ENCODE results near the gene ZNF512B. TPM values are rescaled to one million over a fixed set of nuclear protein-coding genes. Genes with fewer than 3 reads are reported as not detected.
"Not testable (repeated sequence)": the region's sequence is repeated elsewhere in the genome, so short reads cannot be mapped to it uniquely, and the experiment has no call there.

ZNF512B gene
- total and polyA plus RNA-seq, 12 donors: 3.5 to 39.4 (median 13.9) TPM

DNA sequence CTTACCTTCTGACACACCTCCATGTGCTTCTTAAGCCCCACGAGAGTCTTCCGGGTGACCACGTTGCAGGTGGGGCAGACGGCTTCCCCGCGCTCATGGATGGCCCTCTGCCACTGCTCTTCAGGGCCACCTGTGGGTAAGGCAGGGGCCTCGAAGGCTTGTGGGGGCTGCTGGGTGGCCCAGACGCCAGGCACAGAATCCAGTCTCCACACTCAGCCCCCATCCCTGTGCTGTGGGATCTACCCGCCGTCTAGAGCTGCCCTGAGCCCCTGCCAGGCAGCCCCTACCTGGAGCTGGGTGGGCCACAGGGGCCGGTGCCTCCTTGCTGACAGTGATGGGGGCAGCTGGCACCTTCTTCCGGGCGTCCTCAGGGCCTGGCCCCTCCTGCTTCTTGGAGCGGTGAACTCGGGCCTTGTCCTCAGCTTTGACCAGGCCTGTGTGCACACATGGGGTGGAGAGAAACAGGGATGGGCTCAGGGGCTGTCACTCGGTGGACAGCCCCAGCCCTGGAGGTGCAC, 5.9 kb downstream of the ZNF512B start:
- H3K27me3 ChIP-seq: no peaks in the 10 kb centered on the region
- no peak overlapping the region for H3K4me3 ChIP-seq
- DNase-seq: no peak
- peaks cover 4 to 9% of the 10 kb centered on the region in 2 donors for H3K4me1 ChIP-seq (replicated peaks in 1 of 2)
- H3K36me3 ChIP-seq (replicated peaks in 1 of 2): peaks cover 0 to 60% of the 10 kb centered on the region in 2 donors
- intact Hi-C loops (cut with DNase I): no loop called here
- no peak overlapping the region for H3K27ac ChIP-seq
- 88 to 96% (median 94%) methylated on average over 3 to 16 of the region's 16 CpGs for WGBS, 4 donors
- H3K9me3 ChIP-seq (replicated peaks in 1 of 3): no peaks in the 10 kb centered on the region
- TF ChIP-seq, protein P1, sequence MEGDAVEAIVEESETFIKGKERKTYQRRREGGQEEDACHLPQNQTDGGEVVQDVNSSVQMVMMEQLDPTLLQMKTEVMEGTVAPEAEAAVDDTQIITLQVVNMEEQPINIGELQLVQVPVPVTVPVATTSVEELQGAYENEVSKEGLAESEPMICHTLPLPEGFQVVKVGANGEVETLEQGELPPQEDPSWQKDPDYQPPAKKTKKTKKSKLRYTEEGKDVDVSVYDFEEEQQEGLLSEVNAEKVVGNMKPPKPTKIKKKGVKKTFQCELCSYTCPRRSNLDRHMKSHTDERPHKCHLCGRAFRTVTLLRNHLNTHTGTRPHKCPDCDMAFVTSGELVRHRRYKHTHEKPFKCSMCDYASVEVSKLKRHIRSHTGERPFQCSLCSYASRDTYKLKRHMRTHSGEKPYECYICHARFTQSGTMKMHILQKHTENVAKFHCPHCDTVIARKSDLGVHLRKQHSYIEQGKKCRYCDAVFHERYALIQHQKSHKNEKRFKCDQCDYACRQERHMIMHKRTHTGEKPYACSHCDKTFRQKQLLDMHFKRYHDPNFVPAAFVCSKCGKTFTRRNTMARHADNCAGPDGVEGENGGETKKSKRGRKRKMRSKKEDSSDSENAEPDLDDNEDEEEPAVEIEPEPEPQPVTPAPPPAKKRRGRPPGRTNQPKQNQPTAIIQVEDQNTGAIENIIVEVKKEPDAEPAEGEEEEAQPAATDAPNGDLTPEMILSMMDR (IDR thresholded peaks at IDR 0.05): no peak
- no peak for TF ChIP-seq POLR2A (IDR thresholded peaks at IDR 0.05)

DNA sequence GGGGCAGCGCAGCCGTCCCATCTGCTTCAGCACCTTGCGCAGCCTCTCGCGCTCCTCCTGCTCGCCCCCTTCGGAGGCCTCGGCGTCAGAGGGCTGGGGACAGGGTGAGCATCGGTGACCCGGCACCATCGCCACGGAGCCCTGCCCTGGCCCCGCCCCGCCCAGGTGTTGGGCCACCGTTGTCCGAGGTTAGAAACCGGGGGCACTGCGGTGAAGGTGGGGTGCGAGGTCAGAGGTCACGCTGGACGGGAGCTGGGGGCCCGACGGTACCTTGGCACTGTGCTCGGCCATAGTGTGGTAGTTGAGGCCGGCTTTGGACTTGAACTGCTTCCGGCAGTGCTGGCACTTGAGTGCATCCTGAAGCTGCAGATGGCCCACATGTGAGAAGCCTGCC, 6.4 kb downstream of the ZNF512B start:
- Histone ChIP-seq H3K27ac (no peak overlapping the region), H3K36me3 (replicated peaks in 1 of 2) (peaks cover 0 to 60% of the 10 kb centered on the region in 2 donors), H3K4me1 (replicated peaks in 1 of 2) (peaks cover 0 to 4% of the 10 kb centered on the region in 2 donors), H3K4me3 (no peak overlapping the region), H3K27me3 (no peaks in the 10 kb centered on the region), H3K9me3 (replicated peaks in 1 of 3) (no peaks in the 10 kb centered on the region)
- DNase-seq: peak in 1 of 7 donors; percentile 16
- 90 to 100% (median 93%) methylated on average over 3 to 27 of the region's 27 CpGs for WGBS, 4 donors
- TF ChIP-seq, protein P1 (IDR thresholded peaks at IDR 0.05): no peak
- TF ChIP-seq POLR2A (IDR thresholded peaks at IDR 0.05): no peak
- intact Hi-C loops (cut with DNase I): no loop called here

DNA sequence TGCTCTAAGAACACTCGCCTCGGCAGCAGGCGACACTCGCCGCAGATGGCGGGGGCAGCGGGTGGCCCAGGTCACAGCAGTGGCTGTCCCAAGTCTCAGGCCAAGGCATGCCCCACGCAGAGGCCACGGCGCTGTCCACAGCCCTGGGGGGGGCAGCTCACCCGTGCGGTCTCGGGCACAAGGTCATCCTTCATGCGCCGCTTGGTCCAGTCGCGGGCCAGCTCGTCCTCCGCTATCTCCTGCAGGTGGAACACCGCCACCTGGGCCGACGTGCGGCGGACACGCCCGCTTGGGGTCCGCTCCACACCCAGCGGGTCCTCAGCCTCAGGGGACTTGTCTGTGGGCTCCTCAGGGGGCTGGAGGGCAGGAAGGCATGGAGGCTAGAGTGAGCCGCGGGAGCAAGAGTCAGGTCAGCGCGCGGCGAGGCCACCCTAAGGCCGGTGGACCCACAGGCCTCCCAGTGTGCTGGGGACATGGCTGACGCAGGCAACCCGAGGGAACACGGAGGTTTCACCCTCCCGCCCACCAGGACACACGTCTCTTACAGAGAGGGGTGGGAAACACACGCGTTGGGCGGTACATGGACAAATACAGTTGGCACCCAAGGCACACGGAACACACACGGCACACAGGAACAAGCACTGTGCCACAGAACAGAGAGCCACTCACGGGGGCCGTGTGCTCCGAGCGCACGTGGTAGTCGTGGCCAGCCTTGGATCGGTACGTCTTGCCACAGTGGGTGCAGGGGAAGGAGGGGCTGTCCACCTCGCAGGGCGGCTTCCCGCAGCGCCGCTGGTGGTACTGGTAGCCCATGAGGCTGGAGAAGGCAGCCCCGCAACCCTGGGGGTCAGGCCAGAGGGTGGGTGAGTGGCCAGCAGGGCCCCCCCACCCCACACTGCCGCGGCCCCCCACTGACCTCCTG, 7.0 kb downstream of the ZNF512B start:
- H3K9me3 ChIP-seq (replicated peaks in 1 of 3): no peaks in the 10 kb centered on the region
- no peaks in the 10 kb centered on the region for H3K4me1 ChIP-seq (replicated peaks in 1 of 2)
- intact Hi-C loops (cut with DNase I): no loop called here
- DNase-seq: no peak
- no peak for TF ChIP-seq POLR2A (IDR thresholded peaks at IDR 0.05)
- TF ChIP-seq, protein P1 (IDR thresholded peaks at IDR 0.05): no peak
- H3K27ac ChIP-seq: no peak overlapping the region
- H3K4me3 ChIP-seq: no peak overlapping the region
- H3K36me3 ChIP-seq (replicated peaks in 1 of 2): peaks cover 0 to 60% of the 10 kb centered on the region in 2 donors
- H3K27me3 ChIP-seq: no peaks in the 10 kb centered on the region
- 93 to 96% (median 94%) methylated on average over 28 to 61 of the region's 61 CpGs for WGBS, 4 donors

DNA sequence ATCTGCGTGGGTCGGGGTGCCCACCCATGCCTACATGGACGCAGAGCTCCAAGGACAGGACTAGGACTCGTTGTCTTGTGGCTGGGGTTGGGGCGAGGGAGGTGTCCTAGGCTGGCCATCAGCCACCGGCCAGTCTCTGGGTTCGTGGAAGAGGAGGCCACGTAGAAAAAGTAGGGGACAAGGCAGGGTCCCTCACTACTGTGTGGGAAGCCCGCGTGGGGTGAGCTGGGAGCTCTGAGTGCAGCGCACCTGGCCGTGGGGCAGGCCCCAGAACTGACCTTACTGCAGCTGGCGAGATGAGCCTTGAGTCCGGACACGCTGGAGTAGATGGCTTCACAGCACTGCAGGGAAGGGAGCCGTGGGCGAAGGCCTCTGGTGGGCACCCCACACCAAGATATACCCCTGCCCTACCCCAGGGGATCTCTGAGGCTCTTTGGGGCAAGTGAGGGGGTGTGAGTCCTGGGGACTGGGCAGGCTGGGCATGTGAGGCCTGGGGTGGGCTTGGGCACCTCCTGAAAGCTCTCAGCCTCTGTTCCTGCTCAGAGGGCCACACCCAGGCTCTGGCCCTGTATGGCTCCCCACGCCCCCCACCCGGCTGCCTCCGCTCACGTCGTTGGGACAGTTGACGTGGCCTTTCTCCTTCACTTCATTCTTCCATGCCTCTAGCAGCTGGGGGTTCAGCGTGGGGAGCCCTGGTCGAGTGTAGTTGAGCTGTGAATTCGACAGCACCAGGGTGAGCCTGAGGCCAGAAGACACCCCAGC, 7.9 kb downstream of the ZNF512B start:
- Histone ChIP-seq H3K36me3 (replicated peaks in 1 of 2) (peaks cover 0 to 56% of the 10 kb centered on the region in 2 donors), H3K4me3 (no peak overlapping the region)
- WGBS, 4 donors: 89 to 91% (median 90%) methylated on average over 12 to 26 of the region's 26 CpGs

DNA sequence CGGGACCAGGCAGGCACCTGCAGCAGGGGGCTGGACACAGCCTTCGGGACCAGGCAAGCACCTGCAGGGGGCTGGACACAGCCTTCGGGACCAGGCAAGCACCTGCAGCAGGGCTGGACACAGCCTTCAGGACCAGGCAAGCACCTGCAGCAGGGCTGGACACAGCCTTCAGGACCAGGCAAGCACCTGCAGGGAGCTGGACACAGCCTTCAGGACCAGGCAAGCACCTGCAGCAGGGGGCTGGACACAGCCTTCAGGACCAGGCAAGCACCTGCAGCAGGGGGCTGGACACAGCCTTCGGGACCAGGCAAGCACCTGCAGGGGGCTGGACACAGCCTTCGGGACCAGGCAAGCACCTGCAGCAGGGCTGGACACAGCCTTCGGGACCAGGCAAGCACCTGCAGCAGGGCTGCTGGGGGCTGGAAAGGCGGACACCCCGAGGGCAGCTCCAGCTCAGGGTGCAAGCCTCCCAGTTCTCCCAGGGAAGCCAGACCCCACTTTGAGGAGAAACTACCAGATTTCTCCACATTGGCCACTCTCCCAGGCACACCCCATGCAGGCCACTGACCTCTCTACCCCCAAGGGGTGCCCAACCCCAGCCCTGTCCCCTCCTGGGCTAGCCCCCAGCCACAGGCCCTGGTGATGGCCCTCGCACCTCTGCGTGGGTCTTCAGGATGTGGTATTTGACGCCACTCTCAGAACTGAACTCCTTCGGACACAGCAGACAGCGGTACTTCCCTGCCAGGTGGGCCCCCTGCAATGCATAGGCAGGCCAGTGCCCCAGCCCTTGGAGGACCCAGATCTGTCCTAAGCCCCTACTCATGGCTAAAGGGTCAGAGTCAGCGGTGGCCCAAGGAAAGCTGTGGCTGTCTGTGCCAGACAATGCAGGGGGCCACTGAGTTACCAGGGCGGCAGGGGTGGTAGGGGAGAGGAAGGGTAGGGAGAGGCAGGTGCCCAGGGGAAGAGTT, 8.8 kb downstream of the ZNF512B start:
- WGBS, 4 donors: 81 to 96% (median 91%) methylated on average over 7 to 14 of the region's 15 CpGs
- H3K27ac ChIP-seq; H3K4me1 ChIP-seq (replicated peaks in 1 of 2); DNase-seq; intact Hi-C loops (cut with DNase I); H3K9me3 ChIP-seq (replicated peaks in 1 of 3); H3K4me3 ChIP-seq; H3K27me3 ChIP-seq: not testable (repeated sequence)
- peaks cover 0 to 47% of the 10 kb centered on the region in 2 donors for H3K36me3 ChIP-seq (replicated peaks in 1 of 2)

More for the DNA sequence above, 7.9 kb downstream of the ZNF512B start:
- no peaks in the 10 kb centered on the region for H3K27me3 ChIP-seq
- H3K4me1 ChIP-seq (replicated peaks in 1 of 2): peaks cover 0 to 6% of the 10 kb centered on the region in 2 donors
- intact Hi-C loops (cut with DNase I): no loop called here
- TF ChIP-seq, protein P1 (IDR thresholded peaks at IDR 0.05): no peak
- TF ChIP-seq POLR2A (IDR thresholded peaks at IDR 0.05): no peak
- DNase-seq: no peak
- no peak overlapping the region for H3K27ac ChIP-seq
- H3K9me3 ChIP-seq (replicated peaks in 1 of 3): no peaks in the 10 kb centered on the region
